ENCODE measurements around the gene OMP.

- TF ChIP-seq CTCF (conservative IDR thresholded peaks at IDR 0.05) (no peak), EZH2 (IDR thresholded peaks at IDR 0.05; ENCODE audit: low read depth) (no peak)
Observed at GRCh38 chr11:77144857-77145428, 42.3 kb downstream of the OMP start.

Measured in PC-9 (cell line).